ENCODE measurements around the gene EFNA5. TPM values are rescaled to one million over a fixed set of nuclear protein-coding genes. Genes with fewer than 3 reads are reported as not detected.
A peak's percentile ranks its signal among the peaks of the same experiment; 100 is the strongest.

EFNA5 gene
- total RNA-seq, 1 donor from 2014 or later, result 9.1 TPM

DNA sequence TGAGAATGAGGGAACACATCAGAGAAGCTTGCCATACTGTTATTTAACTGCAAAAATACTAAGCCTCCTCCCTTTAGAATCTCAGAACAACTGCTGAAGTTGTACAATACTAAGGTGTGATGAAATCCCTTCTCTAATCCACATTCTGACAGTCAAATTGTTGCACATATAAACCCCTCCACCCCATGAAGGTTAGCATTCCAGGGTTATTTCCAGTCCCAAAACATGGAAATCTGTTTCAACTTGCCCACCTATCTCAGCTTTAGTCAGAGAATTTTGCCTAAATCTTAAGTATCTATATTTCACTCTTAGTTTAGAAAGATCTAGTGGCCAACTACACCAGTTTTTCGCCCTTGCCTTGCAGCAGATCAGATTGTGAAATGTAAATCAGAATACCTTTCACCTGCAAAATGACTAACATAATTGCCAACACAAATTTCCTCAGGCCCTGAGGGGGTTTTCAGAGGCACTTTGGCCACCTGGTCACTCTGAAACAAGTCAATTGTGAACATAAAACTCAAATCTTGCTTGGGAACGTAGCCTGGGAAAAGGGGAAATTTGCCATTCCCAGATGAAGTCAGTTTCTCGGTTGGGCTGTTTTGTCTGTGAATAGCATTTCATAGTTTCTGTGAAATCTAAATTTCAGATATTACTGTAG lies 93.9 kb downstream of the EFNA5 start:
- DNase-seq (ENCODE audit: extremely low read depth, low read depth, low spot score), result no peak

- no peak for DNase-seq (ENCODE audit: extremely low read depth, low read depth, low spot score)
Measured at GRCh38 chr5:107576155-107576554, 94.6 kb downstream of the EFNA5 start.

GRCh38 chr5:107574287-107574686 lies 96.5 kb downstream of the EFNA5 start:
- no peak for DNase-seq (ENCODE audit: extremely low read depth, low read depth, low spot score)

DNA sequence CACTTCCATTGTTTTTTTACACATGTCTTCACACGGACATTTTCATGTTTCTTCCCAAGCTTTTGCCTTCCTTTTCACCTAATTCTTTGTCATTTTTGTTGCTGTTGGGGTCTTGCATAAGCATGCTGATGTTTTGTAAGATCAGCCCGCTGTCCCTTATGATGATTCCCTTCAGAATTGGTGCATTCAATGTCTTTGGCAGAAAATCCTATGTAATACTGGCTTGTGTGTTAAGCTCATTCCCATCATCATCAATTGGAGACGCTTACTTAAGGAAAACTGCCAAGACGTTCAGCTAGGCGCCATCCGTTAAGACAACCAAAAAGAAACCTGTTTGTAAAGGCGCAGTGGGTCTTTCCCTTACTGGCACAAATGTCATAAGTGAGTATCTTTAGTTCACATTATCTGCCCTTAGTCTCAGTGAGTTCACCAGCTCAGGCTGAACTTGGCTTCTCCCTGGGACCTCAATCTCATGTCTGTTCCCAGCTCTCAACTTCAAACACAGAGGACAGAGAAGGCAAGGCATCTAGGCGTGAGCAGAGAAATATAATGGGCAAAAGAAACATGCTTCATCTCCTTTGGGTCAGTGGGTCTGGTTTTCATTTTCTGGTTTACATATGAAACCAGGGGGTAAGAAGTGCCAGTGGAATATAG lies 97.9 kb downstream of the EFNA5 start:
- DNase-seq (ENCODE audit: extremely low read depth, low read depth, low spot score), result no peak

DNA sequence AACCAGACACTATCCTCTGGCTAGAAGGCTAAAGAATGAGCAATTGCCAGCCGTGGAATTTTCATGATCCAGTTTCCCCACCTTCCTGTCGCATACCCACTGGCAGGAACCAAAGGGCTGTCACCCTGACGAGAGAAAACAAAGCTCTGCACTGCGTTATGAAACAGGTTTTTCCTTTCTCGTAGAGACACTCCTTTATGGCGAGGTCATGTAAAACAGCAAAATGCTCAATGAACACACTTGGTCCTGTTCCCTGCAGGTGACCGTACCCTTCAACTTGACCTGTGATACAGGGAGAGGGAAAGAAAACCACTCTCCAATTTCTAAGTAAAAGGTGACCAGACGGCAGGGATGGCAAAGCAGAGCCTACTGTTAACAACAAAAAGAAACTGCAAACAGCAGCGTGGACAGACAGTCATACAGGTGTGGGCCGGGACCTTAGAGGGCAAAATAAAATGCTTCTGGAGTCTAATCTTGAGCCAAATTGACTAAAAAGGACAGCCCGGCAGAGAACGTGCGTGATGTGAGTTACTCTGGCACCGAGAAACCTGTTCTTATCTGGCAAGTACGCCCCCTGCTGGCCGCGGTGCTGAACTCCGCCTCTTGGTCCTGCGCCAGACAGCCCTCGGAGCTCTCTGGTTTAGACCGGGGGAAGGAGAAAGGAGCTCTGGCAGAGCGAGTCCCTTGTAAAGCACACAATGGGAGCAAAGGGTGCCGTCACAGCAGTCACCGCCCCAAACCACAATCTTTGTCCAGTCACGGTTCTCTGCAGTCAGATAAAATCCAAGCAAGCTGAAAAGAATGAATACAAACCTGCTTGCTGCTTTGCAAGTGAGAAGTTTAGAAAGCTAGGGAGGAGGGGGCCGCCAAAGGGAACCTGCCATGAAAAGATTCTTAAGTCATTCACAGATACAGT lies 98.9 kb downstream of the EFNA5 start:
- DNase-seq (ENCODE audit: extremely low read depth, low read depth, low spot score), result peak; percentile 82

DNA sequence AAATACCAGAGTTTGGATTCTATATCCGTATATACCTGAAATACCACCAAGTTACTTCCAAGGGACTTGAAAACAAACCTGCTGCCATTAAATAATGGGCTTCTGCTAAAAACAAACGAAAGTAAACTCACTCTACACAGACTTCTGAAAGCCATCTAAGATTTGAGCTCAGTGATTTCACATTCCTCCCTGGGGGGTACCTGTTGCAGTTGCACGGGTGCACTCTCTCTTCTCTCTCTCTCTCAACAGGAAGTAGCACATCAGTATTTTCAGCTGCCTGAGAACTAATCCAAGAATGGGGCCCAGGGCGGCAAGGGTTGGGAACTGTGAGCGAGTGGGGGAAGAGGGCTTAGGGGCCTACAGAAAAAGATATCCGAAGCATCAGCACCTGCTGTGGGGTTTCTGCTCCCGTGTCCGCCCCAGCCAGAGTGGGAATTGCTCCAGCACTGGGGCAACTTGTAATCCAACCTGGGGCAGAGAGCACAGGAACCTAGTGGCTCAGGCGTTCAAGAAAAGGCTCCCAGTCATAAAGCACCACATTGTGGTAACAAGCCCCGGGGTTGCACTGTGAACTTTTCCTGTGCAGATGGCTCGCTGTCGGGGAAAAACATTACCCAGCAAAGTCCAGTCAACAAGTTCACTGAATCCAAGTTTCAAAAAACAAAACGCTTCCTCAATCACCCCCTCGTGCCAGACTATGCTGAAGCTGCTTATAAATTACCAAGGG lies 99.8 kb downstream of the EFNA5 start:
- DNase-seq (ENCODE audit: extremely low read depth, low read depth, low spot score), result no peak

DNA sequence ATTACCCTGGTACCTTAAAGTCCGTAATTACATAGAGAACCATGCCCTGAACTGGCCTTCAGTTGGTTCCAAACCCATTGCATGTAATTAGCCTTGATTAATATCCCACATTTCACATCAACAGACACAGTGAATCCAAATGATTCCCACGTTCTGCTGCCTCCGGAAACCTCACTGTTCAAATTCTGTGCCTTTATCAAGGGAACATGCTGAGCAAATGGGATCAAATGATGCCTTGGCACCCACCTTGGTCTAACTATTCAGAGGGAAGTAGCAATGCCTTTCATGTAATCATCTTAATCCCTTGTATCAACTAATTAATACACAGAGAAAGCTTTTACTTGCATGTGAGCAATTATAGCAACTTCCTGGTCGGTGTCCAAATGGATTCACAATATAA lies 100.6 kb downstream of the EFNA5 start:
- DNase-seq (ENCODE audit: extremely low read depth, low read depth, low spot score), result no peak

DNA sequence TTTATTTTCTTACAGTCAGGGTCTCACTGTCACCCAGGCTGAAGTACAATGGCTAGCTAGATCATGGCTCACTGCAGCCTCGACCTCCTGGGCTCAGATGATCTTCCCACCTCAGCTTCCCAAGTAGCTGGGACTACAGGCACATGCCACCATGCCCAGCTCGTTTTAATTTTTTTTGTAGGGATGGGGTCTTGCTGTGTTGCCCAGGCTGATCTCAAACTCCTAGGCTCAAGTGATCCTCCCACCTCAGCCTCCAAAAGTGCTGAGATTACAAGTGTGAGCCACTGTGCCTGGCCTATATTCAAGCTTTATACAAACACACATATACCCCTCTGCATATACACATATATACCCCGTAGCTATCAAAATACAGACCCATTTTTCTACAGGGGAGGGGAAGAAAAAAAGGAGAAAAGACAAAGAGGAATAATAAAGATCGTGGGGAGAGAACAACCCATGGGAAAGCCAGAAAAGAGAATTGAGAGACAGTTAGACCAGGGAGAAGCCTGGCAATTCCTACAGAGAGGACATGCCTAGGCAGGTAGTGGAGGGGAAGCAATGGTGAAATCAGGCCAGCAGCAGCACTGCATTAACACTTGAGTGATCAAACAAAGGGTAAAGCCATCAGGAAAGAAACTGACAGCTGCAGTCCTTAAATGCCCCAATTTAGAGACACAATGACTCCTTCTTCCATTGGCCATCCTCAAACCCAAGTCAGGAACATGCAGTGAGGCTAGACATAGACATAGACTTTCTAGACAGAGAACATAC lies 102.7 kb downstream of the EFNA5 start:
- no peak for DNase-seq (ENCODE audit: extremely low read depth, low read depth, low spot score)

GRCh38 chr5:107566986-107567385 lies 103.8 kb downstream of the EFNA5 start:
- no peak for DNase-seq (ENCODE audit: extremely low read depth, low read depth, low spot score)

DNA sequence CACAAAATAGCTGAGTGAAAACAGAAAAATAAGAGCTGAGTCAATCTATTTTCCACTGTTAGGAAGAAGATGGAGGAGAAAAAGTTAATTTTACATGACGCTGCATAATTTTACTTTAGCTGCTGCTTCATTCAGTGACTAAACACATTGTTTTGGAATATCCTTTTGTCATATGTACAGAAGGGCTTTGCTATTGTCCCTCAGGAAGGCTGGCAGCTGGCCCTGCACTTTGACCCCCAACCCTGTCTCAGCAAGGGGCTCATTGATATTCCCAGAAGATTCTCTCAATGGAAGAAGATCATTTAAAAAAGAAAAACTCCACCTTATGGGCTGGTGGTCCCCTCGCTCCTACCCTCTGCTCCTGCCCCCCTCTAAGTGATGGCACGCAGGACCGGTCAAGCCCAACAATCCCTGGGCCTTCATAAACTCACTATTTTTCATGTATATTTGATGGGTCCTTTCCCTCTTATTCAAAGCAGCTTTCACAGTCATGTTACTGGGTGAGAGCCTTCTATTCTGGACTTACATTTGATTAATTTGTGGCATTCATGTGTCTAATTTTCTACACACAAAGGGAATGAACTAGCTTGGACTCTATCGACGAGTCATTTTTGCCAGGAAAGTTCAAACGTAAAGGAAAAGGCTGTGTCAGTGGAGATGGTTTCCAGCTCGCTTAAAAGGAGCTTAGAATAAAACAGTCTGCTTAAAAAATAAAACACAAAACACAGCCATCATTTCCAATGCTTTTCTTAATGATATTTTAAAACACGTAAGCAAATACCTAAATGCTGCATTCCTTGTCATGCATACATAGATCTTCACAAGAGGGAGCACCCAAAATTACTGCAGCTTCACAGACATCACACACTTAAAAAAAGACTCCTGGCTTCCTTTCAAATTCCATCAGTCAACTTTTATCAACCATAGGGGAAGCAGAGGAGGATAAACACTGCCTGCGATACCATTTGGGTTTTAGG lies 104.7 kb downstream of the EFNA5 start:
- no peak for DNase-seq (ENCODE audit: extremely low read depth, low read depth, low spot score)

- DNase-seq (ENCODE audit: extremely low read depth, low read depth, low spot score), result no peak
Measured at GRCh38 chr5:107564931-107565372, 105.8 kb downstream of the EFNA5 start.

GRCh38 chr5:107563959-107564544 lies 106.7 kb downstream of the EFNA5 start:
- DNase-seq (ENCODE audit: extremely low read depth, low read depth, low spot score), result no peak

DNA sequence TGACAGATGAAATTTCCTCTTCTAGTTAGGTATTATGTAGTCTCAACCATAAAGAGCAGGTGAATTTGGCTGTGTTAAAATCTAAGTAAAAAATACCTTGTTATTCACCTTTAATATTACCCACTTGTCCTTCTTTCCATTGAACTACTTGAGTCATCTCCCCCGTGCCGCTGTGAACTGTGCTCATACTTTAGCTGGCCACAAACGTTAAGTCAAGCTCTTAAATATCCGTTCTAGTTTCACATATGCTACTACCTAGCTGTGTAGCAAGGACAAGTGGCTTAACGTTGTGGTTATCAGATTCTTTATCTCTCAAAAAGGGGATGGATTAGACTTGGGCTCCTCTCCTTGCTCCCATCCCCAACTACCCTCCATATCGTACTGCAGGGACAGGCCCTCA lies 110.4 kb downstream of the EFNA5 start:
- no peak for DNase-seq (ENCODE audit: extremely low read depth, low read depth, low spot score)

GRCh38 chr5:107558823-107559375 lies 111.8 kb downstream of the EFNA5 start:
- DNase-seq (ENCODE audit: extremely low read depth, low read depth, low spot score), result no peak

- no peak for DNase-seq (ENCODE audit: extremely low read depth, low read depth, low spot score)
Measured at GRCh38 chr5:107557051-107557658, 113.6 kb downstream of the EFNA5 start.

DNA sequence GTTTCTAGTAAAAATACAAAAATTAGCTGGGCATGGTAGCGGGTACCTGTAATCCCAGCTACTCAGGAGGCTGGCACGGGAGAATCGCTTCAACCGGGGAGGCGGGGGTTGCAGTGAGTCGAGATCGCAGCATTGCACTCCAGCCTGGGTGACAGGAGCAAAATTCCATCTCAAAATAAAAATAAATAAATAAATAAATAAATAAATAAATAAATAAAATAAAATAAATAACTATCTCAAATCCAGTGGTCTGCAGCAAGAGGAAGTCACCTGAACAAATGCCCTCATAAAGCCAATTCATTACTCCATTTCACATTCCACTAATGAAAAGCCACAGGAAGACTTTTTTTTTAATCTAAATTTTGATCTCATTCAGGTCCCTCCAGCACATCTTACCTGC lies 114.2 kb downstream of the EFNA5 start:
- no peak for DNase-seq (ENCODE audit: extremely low read depth, low read depth, low spot score)

- no peak for DNase-seq (ENCODE audit: extremely low read depth, low read depth, low spot score)
Measured at GRCh38 chr5:107555425-107556090, 115.2 kb downstream of the EFNA5 start.

Data from glomerular endothelial cell (primary cell).